AG09319 (cell line): ENCODE measurements around the gene SFMBT2.

Experiments
- DNase-seq: peaks from one replicate; pipeline ENCODE4 v3.0.0-alpha.2; 2010; ENCODE audit warnings: low read depth; ENCODE audit errors: extremely low read depth
- CTCF ChIP-seq: IDR thresholded peaks from 2 replicates; pipeline ENCODE4 v1.5.1; 2011; ENCODE audit warnings: low read depth, mild to moderate bottlenecking, inconsistent platforms, low read length, moderate library complexity

Gene SFMBT2

DNA sequence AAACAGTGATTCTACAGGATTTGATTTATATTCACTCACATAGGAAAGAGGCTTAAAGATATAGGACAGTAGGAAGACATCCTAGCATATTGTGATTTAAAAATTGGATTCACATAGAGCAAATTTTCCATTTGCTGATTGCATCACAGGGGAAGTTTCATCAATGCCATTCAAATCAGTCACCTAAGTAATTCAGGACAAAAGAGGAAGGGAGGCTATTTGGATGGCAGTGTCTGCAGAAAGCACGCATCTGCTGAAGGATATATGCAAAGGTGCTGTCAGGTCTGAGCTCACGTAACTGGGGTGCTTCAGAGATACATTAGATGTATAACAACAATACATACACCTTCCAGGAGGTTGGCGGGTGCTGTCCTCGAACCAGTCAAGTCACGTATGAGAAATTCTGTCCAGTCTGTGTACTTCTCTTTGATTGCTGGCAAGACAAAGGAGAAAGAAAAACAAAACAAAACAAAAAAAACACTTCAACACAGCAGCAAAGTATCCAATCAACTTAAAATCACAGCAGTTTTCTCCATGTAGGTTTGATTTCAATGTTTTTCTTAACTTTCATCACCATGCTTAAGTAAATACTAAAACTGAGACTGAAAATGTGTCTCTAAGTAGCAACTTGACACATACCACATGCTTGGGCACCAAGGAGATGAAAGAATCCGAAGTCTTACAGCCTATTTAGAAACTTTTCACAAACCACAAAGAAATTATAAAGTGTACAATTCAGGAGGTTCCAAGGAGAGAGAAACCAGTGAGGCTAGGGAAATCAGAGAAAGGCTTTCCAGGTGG lies 125.1 kb downstream of the SFMBT2 start:
- no peak for TF ChIP-seq CTCF
- DNase-seq, result no peak

DNA sequence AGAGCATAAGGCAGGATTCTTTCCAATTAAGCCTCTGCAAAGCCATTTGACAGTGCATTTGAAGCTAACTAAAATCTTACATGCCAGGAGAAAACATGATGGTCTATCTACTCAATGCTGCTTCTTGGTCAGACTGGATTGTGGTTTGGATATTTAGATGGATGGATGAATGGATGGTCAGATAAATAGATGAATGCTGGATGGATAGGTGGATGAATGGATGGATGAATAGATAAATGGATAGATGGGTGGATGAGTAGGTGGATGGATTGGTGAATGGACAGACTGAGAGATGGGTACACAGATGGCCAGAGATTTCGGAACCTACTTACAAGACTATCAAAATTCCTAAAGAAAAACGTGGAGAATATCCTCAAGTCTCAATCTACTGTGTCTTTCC lies 127.6 kb downstream of the SFMBT2 start:
- no peak for TF ChIP-seq CTCF
- DNase-seq, result no peak

- no peak for TF ChIP-seq CTCF
- DNase-seq, result no peak
Measured at GRCh38 chr10:7282457-7282856, 128.4 kb downstream of the SFMBT2 start.

- DNase-seq, result no peak
- TF ChIP-seq CTCF, result no peak
Measured at GRCh38 chr10:7281429-7281828, 129.4 kb downstream of the SFMBT2 start.

DNA sequence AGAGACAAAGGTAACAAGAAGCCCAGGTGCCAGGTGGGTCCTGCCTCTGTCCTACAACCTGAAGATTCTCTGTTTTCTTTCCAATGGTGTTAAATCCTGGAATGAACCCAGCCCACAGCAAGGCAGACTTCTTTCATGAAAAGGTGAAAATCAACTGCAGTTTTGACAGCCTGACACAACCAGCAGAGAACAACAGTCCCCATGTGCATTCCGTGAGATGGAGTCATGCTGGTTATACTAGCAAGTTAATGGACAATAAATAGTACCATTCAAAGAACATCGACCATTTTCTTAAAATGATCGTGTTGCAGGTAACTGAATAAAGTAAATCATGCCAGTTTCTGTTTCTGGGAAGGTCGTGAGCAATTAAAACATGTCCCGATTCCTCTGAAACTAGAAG lies 131.5 kb downstream of the SFMBT2 start:
- no peak for TF ChIP-seq CTCF

GRCh38 chr10:7277867-7278266 lies 133.0 kb downstream of the SFMBT2 start:
- DNase-seq, result no peak
- TF ChIP-seq CTCF, result no peak

More for the DNA sequence above, 131.5 kb downstream of the SFMBT2 start:
- no peak for DNase-seq

- no peak for TF ChIP-seq CTCF
Measured at GRCh38 chr10:7277432-7277831, 133.4 kb downstream of the SFMBT2 start.

More at GRCh38 chr10:7277432-7277831, 133.4 kb downstream of the SFMBT2 start:
- no peak for DNase-seq
